Measurements from ENCODE around the gene SASH3. TPM values are rescaled to one million over a fixed set of nuclear protein-coding genes. Genes with fewer than 3 reads are reported as not detected.

Gene SASH3
- total and polyA plus RNA-seq, 2 donors, result 2.6 to 6.4 TPM

DNA sequence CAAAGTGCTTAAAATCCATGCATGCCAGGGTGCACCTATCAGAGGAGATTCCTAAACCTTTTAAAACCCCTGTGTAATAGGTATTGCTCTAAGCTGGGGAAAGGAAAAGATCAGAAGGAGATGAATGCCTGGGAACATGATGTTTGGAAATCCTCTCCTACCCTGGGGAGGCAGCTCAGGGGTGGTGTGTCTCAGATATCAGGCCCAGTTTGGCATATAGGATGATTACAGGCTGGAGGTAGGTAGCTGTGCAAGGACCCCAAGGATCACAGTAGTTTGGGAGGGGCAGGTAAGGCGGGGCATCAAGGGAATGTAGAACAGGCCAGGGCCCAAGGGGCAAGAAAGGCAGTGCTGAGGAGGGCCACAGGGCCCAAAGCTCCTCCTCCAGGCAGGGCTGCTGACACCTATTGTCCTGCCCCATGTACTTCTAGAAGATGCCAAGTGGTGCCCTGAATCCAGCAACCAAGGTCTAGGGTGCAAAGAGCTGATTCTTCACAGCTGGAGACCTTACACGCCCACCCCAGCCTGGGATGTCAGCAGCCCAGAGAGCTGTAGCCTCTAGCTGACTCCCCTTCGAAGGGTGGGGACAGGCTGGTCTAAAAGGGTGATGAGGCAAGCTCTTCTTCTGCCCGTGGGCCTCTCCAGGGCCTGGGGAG, 17.6 kb downstream of the SASH3 start:
- Histone ChIP-seq H3K27ac (ENCODE audit: low read depth) (no peak overlapping the region), H3K4me3 (ENCODE audit: low read depth, low read length) (no peak overlapping the region), H3K4me1 (ENCODE audit: insufficient read depth) (no peaks in the 10 kb centered on the region), H3K36me3 (ENCODE audit: insufficient read depth) (no peaks in the 10 kb centered on the region)
- no peak for DNase-seq (ENCODE audit: extremely low spot score)
- 89% methylated on average over 4 of the region's 4 CpGs for WGBS

DNA sequence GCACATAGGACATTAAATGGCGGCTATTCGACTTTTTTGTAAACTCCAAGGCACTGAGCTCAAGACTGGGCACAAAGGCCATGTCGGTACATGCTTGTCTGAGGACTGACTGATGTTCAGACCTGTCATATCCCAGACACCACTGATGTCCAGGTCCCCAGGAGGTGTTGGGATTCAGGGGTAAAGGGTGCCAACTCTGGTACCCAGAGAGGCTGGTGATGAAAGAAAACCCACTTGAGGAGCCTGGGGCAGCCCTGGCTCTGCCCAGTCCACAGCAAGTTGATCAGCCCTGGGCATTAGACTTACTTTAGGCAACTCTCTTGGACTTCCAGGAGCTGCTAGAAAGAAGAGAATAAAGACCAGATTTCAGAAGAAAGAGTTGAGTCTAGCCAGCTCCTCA, 18.7 kb downstream of the SASH3 start:
- Histone ChIP-seq H3K4me3 (ENCODE audit: low read depth, low read length) (no peak overlapping the region), H3K27ac (ENCODE audit: low read depth) (no peak overlapping the region), H3K36me3 (ENCODE audit: insufficient read depth) (no peaks in the 10 kb centered on the region), H3K4me1 (ENCODE audit: insufficient read depth) (no peaks in the 10 kb centered on the region)
- WGBS, result 95% methylated on average over 3 of the region's 3 CpGs
- DNase-seq (ENCODE audit: extremely low spot score), result no peak

DNA sequence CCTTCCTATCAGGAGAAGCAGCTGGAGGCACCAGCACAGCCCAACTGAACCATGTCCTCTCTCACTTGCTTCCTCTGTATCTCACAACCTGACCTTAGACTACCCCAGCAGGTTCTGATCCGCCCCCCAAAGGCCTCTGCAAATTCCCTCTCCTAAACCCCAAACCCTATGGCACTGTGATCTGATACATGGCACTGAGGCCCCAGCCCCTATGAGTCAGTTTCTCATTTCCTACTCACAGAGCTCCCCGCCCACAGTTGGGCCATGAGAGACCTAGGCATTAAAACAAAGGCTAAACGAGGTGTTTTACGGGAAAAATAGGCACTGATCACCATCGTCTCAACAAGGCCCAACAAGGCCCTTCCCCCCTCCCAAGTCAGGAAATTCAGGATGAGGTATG, 19.1 kb downstream of the SASH3 start:
- Histone ChIP-seq H3K36me3 (ENCODE audit: insufficient read depth) (no peaks in the 10 kb centered on the region), H3K27ac (ENCODE audit: low read depth) (no peak overlapping the region), H3K4me1 (ENCODE audit: insufficient read depth) (no peaks in the 10 kb centered on the region), H3K4me3 (ENCODE audit: low read depth, low read length) (no peak overlapping the region)
- 82% methylated on average over 5 of the region's 5 CpGs for WGBS
- DNase-seq (ENCODE audit: extremely low spot score), result no peak

DNA sequence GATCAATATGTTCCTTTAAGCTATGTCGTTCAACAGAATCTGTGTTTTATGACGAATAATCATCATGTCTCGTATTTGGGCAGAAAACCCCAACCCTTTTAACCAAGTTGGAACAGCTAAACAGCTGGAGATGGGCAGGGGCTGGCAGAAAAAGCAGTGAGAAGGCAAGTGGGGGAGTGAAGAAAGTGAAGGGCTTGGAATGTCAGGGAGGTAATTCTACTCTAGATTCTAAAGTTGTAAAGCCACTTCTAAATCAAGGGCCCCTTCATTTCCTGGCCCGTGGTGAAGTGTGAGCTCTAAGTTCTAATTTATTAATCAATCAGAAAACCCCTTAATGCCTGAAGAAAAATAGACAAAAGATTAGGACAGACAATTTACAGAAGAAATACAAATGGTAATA, 20.4 kb downstream of the SASH3 start:
- DNase-seq (ENCODE audit: extremely low spot score), result no peak
- Histone ChIP-seq H3K36me3 (ENCODE audit: insufficient read depth) (no peaks in the 10 kb centered on the region), H3K4me3 (ENCODE audit: low read depth, low read length) (no peak overlapping the region), H3K27ac (ENCODE audit: low read depth) (no peak overlapping the region), H3K4me1 (ENCODE audit: insufficient read depth) (no peaks in the 10 kb centered on the region)
- WGBS, result 81% methylated on average over 4 of the region's 4 CpGs

DNA sequence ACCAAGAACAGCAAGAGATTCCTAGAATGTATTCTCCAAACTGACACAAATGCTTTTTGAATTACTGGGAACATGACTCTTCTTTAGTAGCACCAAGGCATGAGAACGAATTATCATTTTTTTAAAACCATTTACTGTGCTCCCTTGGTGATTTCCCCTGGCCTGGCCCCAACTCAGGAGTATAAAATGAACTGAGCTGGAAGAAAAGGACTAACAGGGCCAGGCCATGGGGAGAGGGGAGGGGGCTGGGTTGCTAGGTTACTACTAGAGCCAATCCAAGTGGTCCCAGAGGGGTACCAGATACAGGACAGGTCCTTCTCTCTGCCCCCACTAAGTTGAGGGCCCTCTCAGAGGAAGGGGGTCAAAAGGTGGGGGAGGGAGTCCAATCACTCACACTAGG, 23.1 kb downstream of the SASH3 start:
- no peak overlapping the region for H3K4me3 ChIP-seq (ENCODE audit: low read depth, low read length)
- DNase-seq (ENCODE audit: extremely low spot score), result no peak
- no peak overlapping the region for H3K27ac ChIP-seq (ENCODE audit: low read depth)
- H3K4me1 ChIP-seq (ENCODE audit: insufficient read depth), result no peaks in the 10 kb centered on the region
- WGBS, result 41% methylated on average over 1 of the region's 1 CpG
- H3K36me3 ChIP-seq (ENCODE audit: insufficient read depth), result no peaks in the 10 kb centered on the region

DNA sequence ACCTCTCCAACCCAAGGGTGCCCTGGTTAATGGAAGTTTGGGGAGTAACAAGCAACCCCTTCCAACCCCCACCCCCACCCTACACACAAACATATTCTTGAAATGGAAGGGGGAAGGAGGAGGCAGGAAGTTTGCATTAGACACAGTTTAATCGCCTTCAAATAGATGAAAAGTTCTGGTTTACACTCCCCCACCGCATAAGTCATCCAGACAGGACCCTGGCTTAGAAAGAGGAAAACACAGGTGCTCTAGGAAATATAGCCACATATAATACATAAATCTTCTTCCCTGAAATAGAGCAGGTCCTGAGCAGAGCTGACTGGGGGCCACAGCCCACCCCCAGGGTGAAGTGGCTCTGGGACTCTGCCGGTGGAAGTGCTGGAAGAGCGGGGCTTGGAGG, 25.1 kb downstream of the SASH3 start:
- Histone ChIP-seq H3K36me3 (ENCODE audit: insufficient read depth) (no peaks in the 10 kb centered on the region), H3K27ac (ENCODE audit: low read depth) (no peak overlapping the region), H3K4me3 (ENCODE audit: low read depth, low read length) (no peak overlapping the region), H3K4me1 (ENCODE audit: insufficient read depth) (no peaks in the 10 kb centered on the region)
- DNase-seq (ENCODE audit: extremely low spot score), result no peak
- WGBS, result 91% methylated on average over 4 of the region's 4 CpGs

- no peaks in the 10 kb centered on the region for H3K4me1 ChIP-seq (ENCODE audit: insufficient read depth)
- DNase-seq (ENCODE audit: extremely low spot score), result no peak
- WGBS, result 71% methylated on average over 2 of the region's 2 CpGs
- no peak overlapping the region for H3K27ac ChIP-seq (ENCODE audit: low read depth)
- no peaks in the 10 kb centered on the region for H3K36me3 ChIP-seq (ENCODE audit: insufficient read depth)
- no peak overlapping the region for H3K4me3 ChIP-seq (ENCODE audit: low read depth, low read length)
Observed at GRCh38 chrX:129808158-129808828, 28.5 kb downstream of the SASH3 start.

DNA sequence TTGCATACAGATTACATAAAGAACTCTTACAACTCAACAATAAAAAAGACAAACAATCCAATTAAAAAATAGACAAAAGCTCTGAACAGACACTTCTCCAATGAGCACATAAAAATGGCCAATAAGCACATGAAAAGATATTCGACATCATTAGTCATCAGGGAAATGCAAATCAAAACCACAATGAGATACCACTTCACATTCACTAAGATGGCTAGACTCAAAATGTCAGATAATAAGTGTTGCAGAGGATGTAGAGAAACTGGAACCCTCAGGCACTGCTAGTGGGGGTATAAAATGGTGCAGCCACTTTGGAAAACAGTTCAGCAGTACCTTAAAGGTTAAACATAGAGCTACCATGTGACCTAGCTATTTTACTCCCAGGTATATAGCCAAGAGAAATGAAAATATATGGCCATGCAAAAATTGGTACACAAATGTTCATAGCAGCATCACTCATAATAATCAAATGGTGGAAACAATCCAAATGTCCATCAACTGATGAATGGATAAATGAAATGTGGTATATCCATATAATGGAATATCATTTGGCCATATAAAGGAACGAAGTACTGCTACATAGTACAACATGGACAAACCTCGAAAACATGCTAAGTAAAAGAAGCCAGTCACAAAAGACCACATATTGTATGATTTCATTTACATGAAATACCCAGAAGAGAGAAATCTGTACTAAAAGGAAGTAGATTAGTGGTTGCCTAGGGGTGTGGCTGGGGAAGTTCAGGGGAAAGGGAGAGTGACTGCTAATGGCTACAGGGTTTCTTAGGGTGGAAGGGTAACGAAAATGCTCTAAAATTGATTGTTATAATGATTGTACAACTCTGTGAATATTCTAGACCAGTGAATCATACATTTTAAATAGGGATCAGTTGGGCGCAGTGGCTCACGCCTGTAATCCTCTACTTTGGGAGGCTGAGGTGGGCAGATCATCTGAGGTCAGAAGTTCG, 29.4 kb downstream of the SASH3 start:
- H3K27ac ChIP-seq (ENCODE audit: low read depth), result no peak overlapping the region
- no peak for DNase-seq (ENCODE audit: extremely low spot score)
- WGBS, result 92% methylated on average over 7 of the region's 7 CpGs

DNA sequence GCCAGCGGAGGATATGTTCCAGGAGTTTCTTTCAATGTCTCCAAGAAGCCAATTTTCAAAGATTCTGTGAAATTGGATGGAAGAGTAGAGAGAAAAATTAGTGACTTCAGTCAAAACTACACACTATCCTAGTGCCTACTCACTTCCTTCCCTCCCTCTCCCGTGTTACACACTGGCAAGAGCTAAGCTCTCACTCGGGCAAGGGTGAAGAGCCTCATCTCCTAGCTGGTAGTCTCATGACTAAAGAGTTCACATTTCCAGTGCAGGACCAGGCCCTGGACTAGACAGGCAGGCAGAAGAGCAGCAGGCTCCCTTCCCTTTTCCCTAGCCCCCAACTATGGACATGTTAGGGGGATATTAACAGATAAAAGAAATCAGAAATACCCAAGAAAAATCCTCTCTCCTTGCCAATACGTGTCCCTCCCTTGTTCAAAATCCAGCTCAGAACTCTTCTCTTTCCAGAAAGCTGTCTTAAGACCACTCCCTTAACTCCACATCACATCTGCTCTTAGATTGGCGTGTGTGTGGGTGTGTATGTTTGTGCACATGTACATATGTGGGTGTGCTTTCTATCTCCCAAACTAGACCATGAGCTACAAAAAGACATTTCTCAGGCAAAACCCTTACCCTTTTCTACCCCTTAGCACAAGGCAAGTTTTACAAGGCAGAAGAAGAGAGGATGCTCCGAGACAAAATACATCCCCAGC, 34.1 kb downstream of the SASH3 start:
- Histone ChIP-seq H3K27ac (ENCODE audit: low read depth) (no peak overlapping the region), H3K36me3 (ENCODE audit: insufficient read depth) (no peaks in the 10 kb centered on the region), H3K4me3 (ENCODE audit: low read depth, low read length) (no peak overlapping the region), H3K4me1 (ENCODE audit: insufficient read depth) (no peaks in the 10 kb centered on the region)
- WGBS, result 88% methylated on average over 6 of the region's 6 CpGs
- DNase-seq (ENCODE audit: extremely low spot score), result no peak

More for the DNA sequence above, 29.4 kb downstream of the SASH3 start:
- H3K4me3 ChIP-seq (ENCODE audit: low read depth, low read length), result no peak overlapping the region
- H3K36me3 ChIP-seq (ENCODE audit: insufficient read depth), result no peaks in the 10 kb centered on the region
- no peaks in the 10 kb centered on the region for H3K4me1 ChIP-seq (ENCODE audit: insufficient read depth)

DNA sequence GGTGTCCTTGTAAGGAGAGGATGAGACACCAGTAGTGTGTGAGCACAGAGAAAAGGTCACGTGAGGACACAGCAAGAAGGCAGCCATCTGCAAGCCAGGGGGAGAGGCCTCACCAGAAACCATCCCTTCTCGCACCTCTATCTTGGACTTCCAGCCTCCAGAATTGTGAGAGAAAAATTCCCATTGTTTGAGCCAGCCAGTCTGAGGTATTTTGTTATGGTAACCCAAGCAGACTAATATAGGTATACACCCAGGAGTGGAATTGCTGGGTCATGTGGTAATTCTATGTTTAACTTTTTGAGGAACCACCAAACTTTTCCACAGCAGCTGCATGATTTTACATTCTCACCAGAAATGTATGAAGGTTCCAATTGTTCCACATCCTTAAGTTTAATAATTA, 38.4 kb downstream of the SASH3 start:
- no peak overlapping the region for H3K27ac ChIP-seq (ENCODE audit: low read depth)
- no peaks in the 10 kb centered on the region for H3K4me1 ChIP-seq (ENCODE audit: insufficient read depth)
- DNase-seq (ENCODE audit: extremely low spot score), result no peak
- no peak overlapping the region for H3K4me3 ChIP-seq (ENCODE audit: low read depth, low read length)
- no peaks in the 10 kb centered on the region for H3K36me3 ChIP-seq (ENCODE audit: insufficient read depth)
- 95% methylated on average over 2 of the region's 2 CpGs for WGBS

DNA sequence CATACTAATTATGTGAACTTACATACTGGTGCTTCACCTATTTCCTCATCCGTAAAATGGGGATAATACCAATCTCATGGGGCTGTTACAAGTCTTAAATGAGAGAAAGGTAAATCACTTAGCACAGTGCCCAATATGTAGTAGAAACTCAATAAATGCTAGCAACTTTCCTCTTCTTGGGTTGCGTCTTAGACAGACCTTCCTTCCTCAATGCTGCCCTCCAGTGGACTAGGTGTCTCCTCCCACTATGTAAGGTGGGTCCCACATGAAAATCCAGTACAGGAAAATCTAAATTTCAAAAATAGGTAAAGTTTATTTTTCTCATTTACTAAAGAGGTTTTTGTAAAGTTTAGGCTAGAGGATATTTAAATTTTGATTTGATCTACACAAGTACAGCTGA, 43.4 kb downstream of the SASH3 start:
- no peaks in the 10 kb centered on the region for H3K4me1 ChIP-seq (ENCODE audit: insufficient read depth)
- no peak for DNase-seq (ENCODE audit: extremely low spot score)
- no peaks in the 10 kb centered on the region for H3K36me3 ChIP-seq (ENCODE audit: insufficient read depth)
- H3K4me3 ChIP-seq (ENCODE audit: low read depth, low read length), result no peak overlapping the region
- H3K27ac ChIP-seq (ENCODE audit: low read depth), result no peak overlapping the region
- 75% methylated on average over 2 of the region's 2 CpGs for WGBS

GRCh38 chrX:129823522-129823921, 43.8 kb downstream of the SASH3 start:
- H3K4me3 ChIP-seq (ENCODE audit: low read depth, low read length), result no peak overlapping the region
- WGBS, result 83% methylated on average over 6 of the region's 6 CpGs
- H3K4me1 ChIP-seq (ENCODE audit: insufficient read depth), result no peaks in the 10 kb centered on the region
- no peak overlapping the region for H3K27ac ChIP-seq (ENCODE audit: low read depth)
- no peak for DNase-seq (ENCODE audit: extremely low spot score)
- H3K36me3 ChIP-seq (ENCODE audit: insufficient read depth), result no peaks in the 10 kb centered on the region

GRCh38 chrX:129824620-129825019, 44.9 kb downstream of the SASH3 start:
- no peak overlapping the region for H3K4me3 ChIP-seq (ENCODE audit: low read depth, low read length)
- no peaks in the 10 kb centered on the region for H3K36me3 ChIP-seq (ENCODE audit: insufficient read depth)
- WGBS, result 98% methylated on average over 4 of the region's 4 CpGs

More at GRCh38 chrX:129824620-129825019, 44.9 kb downstream of the SASH3 start:
- no peak for DNase-seq (ENCODE audit: extremely low spot score)
- H3K27ac ChIP-seq (ENCODE audit: low read depth), result no peak overlapping the region
- H3K4me1 ChIP-seq (ENCODE audit: insufficient read depth), result no peaks in the 10 kb centered on the region

Data from urinary bladder (tissue), 4 donors.